Panc1 (cell line): ENCODE data around the gene NSD2. TPM values are rescaled to one million over a fixed set of nuclear protein-coding genes. Genes with fewer than 3 reads are reported as not detected.
A peak's percentile ranks its signal among the peaks of the same experiment; 100 is the strongest.

ENCODE experiments used
- ATAC-seq: fragments of 200-7000 bp; cut with Tn5 transposase; 2 replicates; pipeline ENCODE4 v1.9.1; 2020; ENCODE audit warnings: mild to moderate bottlenecking, moderate library complexity
- BruUV-seq: library from RNA; stranded (reverse); fragments of 400-500 nt; replicated peaks from 2 replicates; lab custom pipeline; 2021; lab: Mats Ljungman, UMichigan
- CTCF ChIA-PET: fragments of 300-600 bp; sonication (Branson Sonifier 250); formaldehyde crosslinking; loops from one replicate; lab custom pipeline; 2022; ENCODE audit warnings: antibody characterized with exemption; lab: Charles Lee
- POLR2A ChIA-PET: fragments of 300-600 bp; sonication (Branson Sonifier 250); formaldehyde crosslinking; loops from one replicate; lab custom pipeline; 2022; ENCODE audit warnings: antibody characterized with exemption; lab: Charles Lee
- DNase-seq: peaks from one replicate; pipeline ENCODE4 v3.0.0-alpha.2; 2010; ENCODE audit warnings: low read depth, low spot score
- H3K27ac ChIP-seq: 2 replicates; pipeline ENCODE4 v1.5.1; 2011; ENCODE audit warnings: mild to moderate bottlenecking, low read length, inconsistent platforms
- H3K27me3 ChIP-seq: fragments of 200-500 bp; sonication (Bioruptor generic); 2 replicates; pipeline ENCODE4 v1.6.0; 2014; ENCODE audit warnings: low read length, inconsistent platforms; ENCODE audit not compliant: control insufficient read depth, insufficient read depth
- H3K36me3 ChIP-seq: fragments of 200-500 bp; sonication (Bioruptor generic); 2 replicates; pipeline ENCODE4 v1.5.1; 2014; ENCODE audit warnings: inconsistent platforms, mild to moderate bottlenecking, low read length, moderate library complexity; ENCODE audit not compliant: control insufficient read depth, insufficient read depth
- H3K4me1 ChIP-seq: 2 replicates; pipeline ENCODE4 v1.5.1; 2011; ENCODE audit warnings: inconsistent platforms, mild to moderate bottlenecking, low read length, moderate library complexity; ENCODE audit not compliant: control insufficient read depth, insufficient read depth
- H3K4me3 ChIP-seq, 2 experiments: 2 replicates each; pipeline ENCODE4 v1.5.1; 2011 to 2012; ENCODE audit warnings: low read depth in 2 of 2, low read length in 2 of 2, mild to moderate bottlenecking in 2 of 2, inconsistent platforms in 1 of 2, moderate library complexity in 1 of 2
- H3K9me3 ChIP-seq: fragments of 200-500 bp; sonication (Bioruptor generic); 2 replicates; pipeline ENCODE4 v1.5.1; 2014; ENCODE audit warnings: low read depth, mild to moderate bottlenecking, inconsistent platforms, low read length, moderate library complexity; ENCODE audit not compliant: control insufficient read depth, insufficient read depth
- POLR2AphosphoS5 ChIP-seq: IDR thresholded peaks from 2 replicates; pipeline ENCODE4 v1.6.1; 2012; ENCODE audit warnings: mild to moderate bottlenecking, low read depth, low read length, moderate library complexity
- REST ChIP-seq, 2 experiments: IDR thresholded peaks; 2 replicates each; pipeline ENCODE4 v1.6.1; 2011 to 2012; ENCODE audit warnings: low read depth in 2 of 2, control low read depth in 1 of 2, low read length in 1 of 2, mild to moderate bottlenecking in 1 of 2, moderate library complexity in 1 of 2; ENCODE audit not compliant: insufficient read depth in 1 of 2
- SIN3A ChIP-seq: IDR thresholded peaks from 2 replicates; pipeline ENCODE4 v1.6.1; 2012; ENCODE audit warnings: low read depth, mild to moderate bottlenecking, low read length, moderate library complexity, borderline replicate concordance; ENCODE audit not compliant: insufficient read depth
- TCF7L2 ChIP-seq: IDR thresholded peaks from 2 replicates; pipeline ENCODE4 v1.6.1; 2011; ENCODE audit warnings: mild to moderate bottlenecking, low read depth, low read length, inconsistent platforms
- in situ Hi-C: cut with HindIII; loops from 2 replicates; pipeline ENCODE4 v1.10.0; 2016; ENCODE audit warnings: low sequenced_read_pairs, low pct_unique_long_range_greater_than_20kb
- intact Hi-C: fragments of 100-400 bp; cut with micrococcal nuclease; formaldehyde crosslinking; loops from one replicate; pipeline ENCODE4 v1.10.0; 2022; ENCODE audit not compliant: unreplicated experiment
- total RNA-seq: library from RNA; stranded (reverse); gene quantifications from one replicate; pipeline ENCODE4 v1.2.1, GENCODE V29; 2021; ENCODE audit not compliant: unreplicated experiment
- TF ChIP-seq, protein P1 (sequence below): fragments of 450-650 bp; IDR thresholded peaks from 2 replicates; pipeline ENCODE4 v1.5.1; 2017; ENCODE audit warnings: mild to moderate bottlenecking

Gene NSD2
- total RNA-seq, 1 experiment from 2014 or later: 116 TPM

DNA sequence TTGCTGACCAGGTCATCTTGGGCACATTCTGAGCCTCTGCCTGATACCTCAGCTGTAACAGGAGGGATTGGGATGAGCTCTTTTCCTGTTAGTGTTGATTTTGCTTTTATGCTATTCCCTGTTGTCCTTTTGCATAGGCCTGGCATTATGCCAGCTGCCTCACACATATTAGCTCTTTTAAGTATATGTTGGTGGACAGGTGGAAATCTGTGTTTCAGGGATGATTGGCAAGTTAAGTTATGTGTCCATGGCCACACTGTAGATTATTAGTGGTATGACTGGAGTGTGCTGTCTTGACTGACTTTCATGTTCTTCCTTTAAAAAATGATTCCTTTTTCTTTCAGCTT is 28.9 kb downstream of the NSD2 start:
- TF ChIP-seq POLR2AphosphoS5 (no peak), TCF7L2 (no peak), REST (IDR thresholded peaks at IDR 0.05; ENCODE audit: insufficient read depth in 1 of 2, low read depth in 2 of 2, low read length in 1 of 2) (no peak)
- in situ Hi-C loops: no loop called here
- ChIA-PET POLR2A (no interaction called here), CTCF (interaction anchor here (0.6 kb wide), 1 partner anchor 32 kb away, joined by 7 read pairs; no protein-coding TSS in a partner anchor)
- DNase-seq: no peak
- Histone ChIP-seq H3K9me3 (no peaks in the 10 kb centered on the region), H3K4me3 (no peak overlapping the region), H3K4me1 (peaks cover 10% of the 10 kb centered on the region; the same call in 1 of the 2 replicates), H3K27ac (no peak overlapping the region), H3K27me3 (no peaks in the 10 kb centered on the region), H3K36me3 (peaks cover 4% of the 10 kb centered on the region; the same call in 1 of the 2 replicates)
- ATAC-seq: no peak
- intact Hi-C loops: no loop called here
- no TSS peak for BruUV-seq

GRCh38 chr4:1900624-1901023 is 29.4 kb downstream of the NSD2 start:
- Histone ChIP-seq H3K4me3 (no peak overlapping the region), H3K27ac (no peak overlapping the region), H3K4me1 (peaks cover 10% of the 10 kb centered on the region; the same call in 1 of the 2 replicates), H3K9me3 (no peaks in the 10 kb centered on the region), H3K27me3 (no peaks in the 10 kb centered on the region), H3K36me3 (peaks cover 4% of the 10 kb centered on the region; the same call in 1 of the 2 replicates)
- in situ Hi-C loops: no loop called here
- TSS peak; percentile 79 for BruUV-seq
- POLR2A ChIA-PET: no interaction called here
- intact Hi-C loops: no loop called here
- ATAC-seq (no peak), DNase-seq (no peak)
- CTCF ChIA-PET: no interaction called here
- TF ChIP-seq SIN3A (no peak), POLR2AphosphoS5 (no peak), TCF7L2 (no peak), REST (IDR thresholded peaks at IDR 0.05; ENCODE audit: insufficient read depth in 1 of 2, low read depth in 2 of 2, low read length in 1 of 2) (no peak)
- TF ChIP-seq, protein P1, sequence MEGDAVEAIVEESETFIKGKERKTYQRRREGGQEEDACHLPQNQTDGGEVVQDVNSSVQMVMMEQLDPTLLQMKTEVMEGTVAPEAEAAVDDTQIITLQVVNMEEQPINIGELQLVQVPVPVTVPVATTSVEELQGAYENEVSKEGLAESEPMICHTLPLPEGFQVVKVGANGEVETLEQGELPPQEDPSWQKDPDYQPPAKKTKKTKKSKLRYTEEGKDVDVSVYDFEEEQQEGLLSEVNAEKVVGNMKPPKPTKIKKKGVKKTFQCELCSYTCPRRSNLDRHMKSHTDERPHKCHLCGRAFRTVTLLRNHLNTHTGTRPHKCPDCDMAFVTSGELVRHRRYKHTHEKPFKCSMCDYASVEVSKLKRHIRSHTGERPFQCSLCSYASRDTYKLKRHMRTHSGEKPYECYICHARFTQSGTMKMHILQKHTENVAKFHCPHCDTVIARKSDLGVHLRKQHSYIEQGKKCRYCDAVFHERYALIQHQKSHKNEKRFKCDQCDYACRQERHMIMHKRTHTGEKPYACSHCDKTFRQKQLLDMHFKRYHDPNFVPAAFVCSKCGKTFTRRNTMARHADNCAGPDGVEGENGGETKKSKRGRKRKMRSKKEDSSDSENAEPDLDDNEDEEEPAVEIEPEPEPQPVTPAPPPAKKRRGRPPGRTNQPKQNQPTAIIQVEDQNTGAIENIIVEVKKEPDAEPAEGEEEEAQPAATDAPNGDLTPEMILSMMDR: no peak
